ENCODE data around the gene WIPF3.
"Not testable (repeated sequence)": the region's sequence is repeated elsewhere in the genome, so short reads cannot be mapped to it uniquely, and the experiment has no call there.

GRCh38 chr7:29890786-29891185 lies 84.5 kb downstream of the WIPF3 start:
- not testable (repeated sequence) for TF ChIP-seq POLR2A (IDR thresholded peaks at IDR 0.05; ENCODE audit: low read depth, low read length); POLR2AphosphoS5 (IDR thresholded peaks at IDR 0.05; ENCODE audit: low read depth, low read length); TAF1 (IDR thresholded peaks at IDR 0.05; ENCODE audit: low read depth, low read length); PAX5 (IDR thresholded peaks at IDR 0.05; ENCODE audit: insufficient read depth, low read length, severe bottlenecking); POU2F2 (IDR thresholded peaks at IDR 0.05; ENCODE audit: low read depth, low read length); SPI1 (IDR thresholded peaks at IDR 0.05; ENCODE audit: low read depth, low read length)

Data from GM12891 (cell line).